M059J (cell line): ENCODE data around the gene APLP1. TPM values are rescaled to one million over a fixed set of nuclear protein-coding genes. Genes with fewer than 3 reads are reported as not detected.
"Not testable (repeated sequence)": the region's sequence is repeated elsewhere in the genome, so short reads cannot be mapped to it uniquely, and the experiment has no call there.

ENCODE experiments used
- DNase-seq: peaks from one replicate; pipeline ENCODE4 v3.0.0-alpha.2; 2012; ENCODE audit warnings: low read depth
- total RNA-seq: library from RNA; depleted of rRNA; stranded (reverse); fragments of >200 nt; shearing (Covaris generic); gene quantifications from 2 replicates; pipeline ENCODE4 v1.2.3, GENCODE V29; 2014; rRNA removed

APLP1 gene
- total RNA-seq, 1 experiment from 2014 or later: 51.5 TPM

DNA sequence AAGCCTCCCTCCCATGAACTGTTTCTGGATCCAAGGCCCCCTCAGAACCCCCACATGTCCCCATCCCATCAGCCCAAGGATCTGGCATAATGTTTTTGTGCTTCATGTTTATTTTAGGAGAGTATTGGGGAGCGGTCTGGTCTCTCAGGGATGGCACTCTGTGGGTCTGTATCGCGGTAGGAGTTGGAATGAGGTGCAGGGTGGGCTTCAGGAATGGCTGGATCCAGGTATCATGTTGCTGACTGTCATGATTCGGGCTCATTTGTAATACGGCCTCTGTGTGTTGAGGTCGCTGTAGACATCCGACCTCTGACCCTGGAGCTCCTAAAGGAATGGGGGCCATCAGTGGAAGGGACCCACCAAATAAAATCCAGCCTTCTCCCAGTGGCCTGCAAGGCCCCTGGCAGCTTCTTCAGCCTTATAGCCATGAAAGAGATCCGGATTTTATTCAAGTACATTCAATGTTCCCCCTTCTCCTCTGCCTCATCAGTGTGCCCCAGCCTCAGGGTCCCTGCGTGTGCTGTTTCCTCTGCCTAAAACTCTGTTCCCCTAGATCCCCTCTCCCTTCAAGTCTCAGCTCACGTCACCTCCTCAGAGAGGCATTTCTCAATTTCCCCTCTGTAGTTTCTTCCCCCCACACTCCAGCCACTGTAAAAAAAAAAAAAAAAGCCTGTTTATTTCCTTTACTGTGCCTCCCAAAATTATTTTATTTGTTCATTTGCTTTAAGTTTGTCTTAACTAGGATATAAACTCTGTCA is 36.1 kb downstream of the APLP1 start:
- no peak for DNase-seq

DNA sequence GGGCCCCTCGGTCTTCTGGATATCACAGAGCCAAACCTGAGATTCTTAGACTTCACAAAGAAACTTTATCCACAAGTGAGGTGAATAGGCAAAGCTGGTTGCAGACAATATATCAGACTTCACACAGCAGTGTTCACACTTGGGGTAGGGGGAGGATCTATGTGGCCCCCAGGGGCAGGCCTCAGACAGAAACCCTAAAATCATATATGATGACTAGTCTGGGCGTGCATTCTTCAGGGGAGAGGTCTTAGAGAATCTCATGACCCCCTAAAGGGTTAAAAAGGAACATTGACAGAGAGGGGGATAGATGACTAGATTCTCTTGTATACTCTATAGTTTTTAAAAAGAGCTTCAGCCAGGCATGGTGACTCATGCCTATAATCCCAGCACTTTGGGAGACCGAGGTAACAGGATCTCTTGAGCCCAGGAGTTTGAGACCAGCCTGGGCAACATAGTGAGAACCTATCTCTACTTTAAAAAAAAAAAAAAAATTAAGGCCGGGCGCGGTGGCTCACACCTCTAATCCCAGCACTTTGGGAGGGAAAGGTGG is 36.9 kb downstream of the APLP1 start:
- peak; percentile 49 for DNase-seq

DNA sequence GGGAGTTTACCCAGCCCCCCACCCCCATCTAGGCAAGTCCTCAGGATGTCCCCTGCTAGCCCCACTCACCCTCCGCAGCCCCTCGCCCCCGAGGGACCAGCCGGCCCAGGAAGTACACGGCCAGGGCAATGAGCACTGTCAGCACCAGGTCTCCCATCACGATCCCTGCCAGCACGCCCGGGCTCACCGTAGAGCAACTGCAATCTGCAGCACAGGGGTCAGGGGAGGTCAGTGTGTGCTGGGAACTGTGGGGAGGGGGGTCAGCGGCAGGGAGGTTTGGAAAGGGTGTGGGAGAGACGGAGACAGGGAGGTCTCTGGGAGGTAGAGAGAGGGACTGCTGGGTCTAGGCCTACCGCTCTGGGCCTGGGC is 39.0 kb downstream of the APLP1 start:
- no peak for DNase-seq

DNA sequence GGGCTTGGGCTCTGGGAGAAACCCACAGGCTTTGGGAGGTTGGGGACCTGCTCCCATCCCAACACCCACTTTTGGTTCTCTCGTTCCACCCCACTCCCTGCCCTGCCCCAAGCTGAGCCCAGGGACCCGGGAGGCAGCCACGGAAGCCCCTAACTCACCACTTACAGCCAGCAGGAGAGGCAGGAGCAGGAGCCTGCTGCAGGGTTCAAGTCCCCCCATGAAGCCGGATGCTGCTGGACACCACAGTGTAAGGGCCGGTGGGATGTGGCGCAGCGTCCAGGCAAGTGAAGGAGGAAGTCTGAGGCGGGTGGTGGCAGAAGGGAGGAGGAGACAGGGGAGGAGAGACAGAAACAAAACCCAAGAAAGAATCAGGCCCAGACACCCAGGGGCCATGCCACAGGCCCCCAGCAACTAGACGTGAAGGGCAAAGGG is 39.7 kb downstream of the APLP1 start, which contains the start of gene TYROBP:
Gene TYROBP (minus strand): TSS at position 286 of the 432 bp plus-strand sequence. CDS start 67 bp downstream, at position 219.
- no peak for DNase-seq

DNA sequence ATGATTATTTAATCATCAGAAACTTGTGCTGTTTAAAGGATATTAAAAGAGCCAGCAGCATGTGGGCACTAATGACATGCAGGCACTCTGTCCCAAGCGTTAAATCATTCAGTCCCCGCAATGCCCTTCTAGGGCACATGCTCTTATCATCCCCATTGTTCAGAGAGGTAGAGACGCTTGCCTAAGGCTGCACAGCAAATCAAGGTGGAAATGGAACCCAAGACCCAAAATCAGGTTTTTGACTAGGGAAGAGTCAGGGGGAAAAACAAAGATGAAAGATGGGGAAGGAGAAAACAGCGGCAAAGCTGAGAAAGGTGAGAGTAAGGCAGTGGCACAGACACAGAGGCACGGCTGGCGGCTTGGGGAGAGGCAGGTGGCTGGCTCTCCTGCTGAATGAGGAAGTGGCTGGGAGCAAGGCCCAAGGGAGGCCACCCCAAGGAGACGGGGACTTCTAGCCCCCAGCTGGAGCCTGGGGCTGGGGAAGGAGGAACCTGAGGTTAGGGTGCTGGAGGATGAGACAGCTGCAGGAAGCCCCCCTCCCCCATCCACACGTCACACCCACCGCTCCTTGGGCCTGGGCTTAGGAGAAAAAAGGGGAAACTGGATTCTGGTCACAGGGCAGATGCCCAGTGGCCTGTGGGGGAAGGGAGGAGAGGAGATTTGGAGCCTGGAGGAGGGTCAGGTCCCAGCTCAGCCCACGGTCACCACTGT is 40.8 kb downstream of the APLP1 start:
- no peak for DNase-seq

DNA sequence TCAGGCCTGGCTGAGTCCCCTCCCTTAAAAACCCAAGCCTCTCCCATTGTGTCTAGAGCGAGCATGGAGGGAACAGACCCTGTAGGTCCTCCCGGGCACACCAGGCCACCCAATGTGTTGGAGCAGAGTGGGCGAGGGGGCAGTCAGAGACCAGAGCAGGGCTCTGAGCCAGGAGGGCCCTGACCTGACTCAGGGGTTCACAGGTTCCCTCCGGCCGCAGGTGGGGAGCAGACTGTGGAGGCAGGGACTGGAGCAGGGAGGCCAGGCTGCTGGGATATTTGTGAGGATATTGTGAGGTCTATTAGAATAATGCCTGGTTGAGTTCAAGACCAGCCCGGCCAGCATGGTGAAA is 41.3 kb downstream of the APLP1 start:
- no peak for DNase-seq

DNA sequence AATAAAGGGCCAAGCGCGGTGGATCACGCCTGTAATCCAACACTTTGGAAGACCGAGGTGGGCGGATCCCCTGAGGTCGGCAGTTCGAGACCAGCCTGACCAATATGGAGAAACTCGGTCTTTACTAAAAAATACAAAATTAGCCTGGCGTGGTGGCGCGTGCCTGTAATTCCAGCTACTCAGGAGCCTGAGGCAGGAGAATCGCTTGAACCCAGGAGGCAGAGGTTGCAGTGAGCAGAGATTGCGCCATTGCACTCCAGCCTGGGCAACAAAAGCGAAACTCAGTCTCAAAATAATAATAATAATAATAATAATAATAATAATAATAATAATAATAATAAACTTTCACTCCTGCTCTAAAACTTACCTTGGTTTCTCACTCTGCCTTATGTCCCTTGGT is 42.0 kb downstream of the APLP1 start:
- not testable (repeated sequence) for DNase-seq

DNA sequence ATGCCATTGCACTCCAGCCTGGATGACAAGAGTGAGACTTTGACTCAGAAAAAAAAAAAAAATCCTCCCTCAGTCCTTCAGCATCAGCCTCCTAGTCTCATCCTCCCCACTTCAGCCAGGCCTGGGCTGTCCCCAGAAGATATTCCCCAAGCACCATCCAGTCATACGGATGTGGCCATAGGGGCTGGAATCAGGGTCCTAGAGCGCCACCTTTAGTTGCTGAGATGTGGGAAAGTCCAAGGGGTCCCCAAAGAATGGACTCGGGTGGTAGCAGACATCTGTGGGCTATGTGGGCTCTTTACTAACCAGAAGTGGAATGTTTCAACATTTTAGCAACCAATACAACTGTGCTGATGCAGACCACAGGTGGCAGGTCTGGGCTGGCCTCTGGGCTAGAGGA is 42.8 kb downstream of the APLP1 start:
- no peak for DNase-seq

DNA sequence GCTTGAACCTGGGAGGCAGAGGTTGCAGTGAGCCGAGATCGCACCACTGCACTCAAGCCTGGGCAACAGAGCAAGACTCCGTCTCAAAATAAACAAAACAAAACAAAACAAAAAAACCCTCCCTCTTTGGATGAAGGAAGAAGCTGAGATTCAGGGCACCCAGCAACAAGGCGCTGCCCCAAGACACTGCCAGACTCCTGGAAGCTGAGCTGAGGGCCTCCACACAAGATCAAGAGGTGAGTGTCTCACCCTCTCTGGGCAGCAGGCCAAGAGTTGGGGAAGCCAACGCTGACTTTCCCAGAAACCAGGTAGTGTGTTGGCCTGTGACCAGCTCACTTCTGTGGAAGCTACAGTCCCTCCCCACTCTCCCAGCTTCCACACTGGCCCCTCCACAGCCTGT is 43.4 kb downstream of the APLP1 start:
- peak; percentile 84 for DNase-seq

DNA sequence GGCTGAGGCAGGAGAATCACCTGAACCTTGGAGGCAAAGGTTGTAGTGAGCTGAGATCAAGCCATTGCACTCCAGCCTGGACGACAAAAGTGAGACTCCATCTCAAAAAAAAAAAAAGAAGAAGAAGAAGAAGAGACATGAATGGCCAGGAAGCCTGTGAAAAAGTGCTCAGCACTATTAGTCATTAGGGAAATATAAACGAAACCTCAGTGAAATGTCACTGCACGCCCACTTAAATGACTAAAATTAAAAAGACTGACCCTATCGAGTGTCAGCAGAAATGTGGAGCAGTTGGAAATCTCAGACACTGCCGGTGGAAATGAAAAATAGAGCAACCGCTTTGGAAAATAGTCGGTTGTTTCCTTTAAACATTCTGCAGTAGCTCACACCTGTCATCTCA is 45.2 kb downstream of the APLP1 start:
- DNase-seq: peak; percentile 29

DNA sequence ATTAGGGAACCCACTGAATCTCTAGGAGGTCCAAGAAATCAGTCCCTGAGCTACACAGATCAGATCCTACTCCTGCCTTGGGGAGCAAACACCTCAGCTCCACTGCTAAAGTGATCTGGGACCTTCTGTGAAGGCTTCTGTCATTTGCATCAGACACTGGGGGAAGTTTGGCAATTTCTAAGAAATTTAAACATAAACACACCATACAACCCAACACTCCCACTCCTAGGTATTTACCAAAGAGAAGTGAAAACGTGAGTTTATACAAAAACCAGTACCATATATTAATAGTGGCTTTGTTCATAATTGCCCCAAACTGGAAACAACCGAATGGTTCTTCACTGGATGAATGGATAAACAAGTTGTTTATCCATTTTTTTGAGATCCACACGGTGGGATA is 47.1 kb downstream of the APLP1 start:
- no peak for DNase-seq

DNA sequence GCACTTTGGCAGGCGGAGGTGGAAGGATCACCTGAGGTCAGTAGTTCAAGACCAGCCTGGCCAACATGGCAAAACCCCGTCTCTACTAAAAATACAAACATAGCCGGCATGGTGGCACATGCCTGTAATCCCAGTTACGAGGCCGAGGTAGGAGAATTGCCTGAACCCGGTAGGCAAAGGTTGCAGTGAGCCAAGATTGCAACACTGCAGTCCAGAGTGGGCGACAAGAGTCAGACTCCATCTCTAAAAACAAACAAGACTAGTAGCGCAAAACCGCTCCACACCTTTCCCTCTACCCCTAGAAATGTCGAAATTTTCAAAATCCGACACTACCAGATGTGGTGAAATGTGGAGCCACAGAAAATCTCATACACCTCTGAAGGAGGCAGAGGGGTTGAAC is 50.9 kb downstream of the APLP1 start:
- no peak for DNase-seq

DNA sequence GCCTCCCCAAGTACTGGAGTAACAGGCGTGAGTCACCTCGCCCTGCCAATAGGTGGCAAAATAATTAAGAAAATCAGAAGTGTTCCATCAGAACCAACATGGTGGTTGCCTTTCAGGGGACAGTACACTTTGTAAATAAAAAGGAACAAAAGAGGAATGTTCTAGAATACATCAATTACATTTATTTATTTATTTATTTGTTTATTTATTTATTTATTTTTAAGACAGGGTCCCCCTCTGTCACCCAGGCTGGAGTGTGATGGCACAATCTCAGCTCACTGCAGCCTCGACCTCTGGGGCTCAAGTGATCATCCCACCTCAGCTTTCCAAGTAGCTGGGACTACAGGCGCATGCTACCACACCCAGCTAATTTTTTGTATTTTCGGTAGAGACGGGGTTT is 52.6 kb downstream of the APLP1 start:
- no peak for DNase-seq

DNA sequence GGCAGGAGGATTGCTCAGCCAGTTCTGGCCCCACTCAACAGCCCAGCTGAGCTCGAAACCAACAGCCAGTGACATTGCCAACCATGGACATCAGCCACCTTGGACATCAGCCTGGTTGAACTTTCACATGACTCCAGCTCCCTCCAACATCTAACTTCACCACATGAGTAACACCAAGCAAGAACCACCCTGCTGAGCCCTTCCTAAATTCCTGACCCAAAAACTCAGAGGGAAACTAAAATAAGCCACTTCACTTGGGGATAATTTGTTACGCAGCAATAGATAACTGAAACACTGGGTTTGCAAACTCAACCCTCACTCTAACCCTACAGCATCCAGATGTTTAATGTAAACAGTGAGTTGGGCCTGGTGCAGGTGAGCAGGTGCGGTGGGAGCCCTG is 57.1 kb downstream of the APLP1 start:
- DNase-seq: no peak

DNA sequence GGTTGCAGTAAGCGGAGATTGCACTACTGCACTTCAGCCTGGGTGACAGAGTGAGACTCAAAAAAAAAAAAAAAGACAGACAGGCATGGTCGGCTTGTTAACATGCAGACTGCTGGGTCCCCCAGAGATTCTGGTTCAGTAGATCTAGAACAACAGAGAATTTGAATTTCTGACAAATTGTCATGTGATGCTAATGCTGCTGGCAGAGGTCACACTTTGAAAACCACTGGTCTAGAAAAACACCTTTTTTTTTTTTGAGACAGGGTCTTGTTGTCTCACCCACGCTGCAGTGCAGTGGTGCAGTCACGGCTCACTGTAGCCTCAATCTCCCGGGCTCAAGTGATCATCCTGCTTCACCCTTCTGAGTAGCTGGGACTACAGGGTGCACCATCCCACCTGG is 60.1 kb downstream of the APLP1 start:
- no peak for DNase-seq

Other genes starting within 250 kb of the APLP1 start
- 97.1 and 128 TPM in 2 replicates for gene RBM42, start 239.5 kb upstream of the APLP1 start, total RNA-seq
- gene ETV2, start 226.8 kb upstream of the APLP1 start, total RNA-seq: 0.54 TPM in 1 of 2 replicates, not detected in the other
- 635 and 1,532 TPM in 2 replicates for gene COX6B1, start 220.3 kb upstream of the APLP1 start, total RNA-seq
- 0.47 TPM in 1 of 2 replicates, not detected in the other for gene UPK1A, start 202.1 kb upstream of the APLP1 start, total RNA-seq
- gene ZBTB32, start 164.0 kb upstream of the APLP1 start, total RNA-seq: not detected in 2 replicates
- gene KMT2B, start 150.6 kb upstream of the APLP1 start, total RNA-seq: 4.9 and 8.8 TPM in 2 replicates
- 8.8 and 24.0 TPM in 2 replicates for gene IGFLR1, start 126.1 kb upstream of the APLP1 start, total RNA-seq
- gene U2AF1L4, start 123.2 kb upstream of the APLP1 start, total RNA-seq: 18.0 and 24.9 TPM in 2 replicates
- 90.5 and 108 TPM in 2 replicates for gene PSENEN, start 122.9 kb upstream of the APLP1 start, total RNA-seq
- 4.3 and 12.2 TPM in 2 replicates for gene LIN37, start 120.0 kb upstream of the APLP1 start, total RNA-seq
- 0.39 and 0.47 TPM in 2 replicates for gene HSPB6, start 111.5 kb upstream of the APLP1 start, total RNA-seq
- gene PROSER3, start 110.4 kb upstream of the APLP1 start, total RNA-seq: 5.9 and 7.4 TPM in 2 replicates
- 1.5 and 4.2 TPM in 2 replicates for gene ARHGAP33, start 93.0 kb upstream of the APLP1 start, total RNA-seq
- gene PRODH2, start 55.7 kb upstream of the APLP1 start, total RNA-seq: not detected in 2 replicates
- gene NPHS1, start 16.1 kb upstream of the APLP1 start, total RNA-seq: not detected in 2 replicates
- gene KIRREL2, start 11.7 kb upstream of the APLP1 start, total RNA-seq: 0.07 and 0.17 TPM in 2 replicates
- 0.91 and 6.1 TPM in 2 replicates for gene NFKBID, start 32.0 kb downstream of the APLP1 start, total RNA-seq
- gene HCST, start 34.0 kb downstream of the APLP1 start, total RNA-seq: not detected in 2 replicates
- not detected in 2 replicates for gene TYROBP, start 39.7 kb downstream of the APLP1 start, total RNA-seq
- 3.3 and 4.6 TPM in 2 replicates for gene LRFN3, start 67.8 kb downstream of the APLP1 start, total RNA-seq
- 32.0 and 40.1 TPM in 2 replicates for gene SDHAF1, start 126.6 kb downstream of the APLP1 start, total RNA-seq
- gene SYNE4, start 140.2 kb downstream of the APLP1 start, total RNA-seq: not detected in 2 replicates
- 54.6 and 64.6 TPM in 2 replicates for gene ALKBH6, start 145.6 kb downstream of the APLP1 start, total RNA-seq
- 1.3 and 6.7 TPM in 2 replicates for gene CLIP3, start 164.3 kb downstream of the APLP1 start, total RNA-seq
- gene THAP8, start 185.7 kb downstream of the APLP1 start, total RNA-seq: 4.3 and 6.8 TPM in 2 replicates
- gene WDR62, start 186.3 kb downstream of the APLP1 start, total RNA-seq: 10.8 and 19.4 TPM in 2 replicates
- gene OVOL3, start 242.6 kb downstream of the APLP1 start, total RNA-seq: 0.39 TPM in 1 of 2 replicates, not detected in the other
- gene POLR2I, start 246.3 kb downstream of the APLP1 start, total RNA-seq: 90.4 and 115 TPM in 2 replicates
- 307 and 372 TPM in 2 replicates for gene TBCB, start 246.9 kb downstream of the APLP1 start, total RNA-seq